ENCODE results near the gene IRF5.

Gene IRF5

DNA sequence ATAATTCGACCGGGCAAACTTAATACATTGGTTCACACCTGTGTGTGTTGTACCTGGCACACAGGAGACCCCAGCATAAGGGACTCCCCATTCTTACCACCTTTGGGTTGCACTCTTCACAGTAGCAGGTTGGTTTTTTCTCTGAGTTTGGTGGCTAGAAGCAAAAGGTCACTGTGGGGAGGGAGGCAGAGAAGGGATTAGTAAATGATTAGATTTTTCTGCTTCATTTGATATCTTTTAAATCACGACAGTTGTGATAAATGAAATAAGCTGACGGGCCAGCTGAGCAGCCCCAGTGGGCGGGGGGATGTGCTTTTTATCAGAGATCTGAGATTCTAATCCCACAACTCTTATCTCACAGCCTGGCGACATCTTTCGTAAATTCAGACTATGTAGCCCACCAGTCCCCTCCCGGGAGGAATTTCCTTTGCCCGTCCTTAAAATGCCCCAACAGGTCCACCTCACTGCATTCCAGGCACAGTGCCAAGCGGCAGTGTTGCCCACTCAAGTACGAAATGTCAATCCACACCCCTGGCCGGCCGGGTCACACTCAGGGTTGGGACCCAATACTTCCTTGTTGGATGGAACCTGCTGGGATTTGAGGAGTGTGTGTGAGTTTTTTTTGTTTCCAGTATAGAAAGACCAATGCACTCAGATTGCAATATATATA lies 16.7 kb upstream of the IRF5 start:
- no peak overlapping the region for H3K4me3 ChIP-seq (ENCODE audit: low read depth, low read length)
- TF ChIP-seq, protein P1, sequence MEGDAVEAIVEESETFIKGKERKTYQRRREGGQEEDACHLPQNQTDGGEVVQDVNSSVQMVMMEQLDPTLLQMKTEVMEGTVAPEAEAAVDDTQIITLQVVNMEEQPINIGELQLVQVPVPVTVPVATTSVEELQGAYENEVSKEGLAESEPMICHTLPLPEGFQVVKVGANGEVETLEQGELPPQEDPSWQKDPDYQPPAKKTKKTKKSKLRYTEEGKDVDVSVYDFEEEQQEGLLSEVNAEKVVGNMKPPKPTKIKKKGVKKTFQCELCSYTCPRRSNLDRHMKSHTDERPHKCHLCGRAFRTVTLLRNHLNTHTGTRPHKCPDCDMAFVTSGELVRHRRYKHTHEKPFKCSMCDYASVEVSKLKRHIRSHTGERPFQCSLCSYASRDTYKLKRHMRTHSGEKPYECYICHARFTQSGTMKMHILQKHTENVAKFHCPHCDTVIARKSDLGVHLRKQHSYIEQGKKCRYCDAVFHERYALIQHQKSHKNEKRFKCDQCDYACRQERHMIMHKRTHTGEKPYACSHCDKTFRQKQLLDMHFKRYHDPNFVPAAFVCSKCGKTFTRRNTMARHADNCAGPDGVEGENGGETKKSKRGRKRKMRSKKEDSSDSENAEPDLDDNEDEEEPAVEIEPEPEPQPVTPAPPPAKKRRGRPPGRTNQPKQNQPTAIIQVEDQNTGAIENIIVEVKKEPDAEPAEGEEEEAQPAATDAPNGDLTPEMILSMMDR (IDR thresholded peaks at IDR 0.05; ENCODE audit: low read depth, low read length, missing control alignments), result no peak
- in situ Hi-C loops (cut with HindIII; ENCODE audit: low sequenced_read_pairs), result no loop called here
- DNase-seq (ENCODE audit: low read depth), result no peak

DNA sequence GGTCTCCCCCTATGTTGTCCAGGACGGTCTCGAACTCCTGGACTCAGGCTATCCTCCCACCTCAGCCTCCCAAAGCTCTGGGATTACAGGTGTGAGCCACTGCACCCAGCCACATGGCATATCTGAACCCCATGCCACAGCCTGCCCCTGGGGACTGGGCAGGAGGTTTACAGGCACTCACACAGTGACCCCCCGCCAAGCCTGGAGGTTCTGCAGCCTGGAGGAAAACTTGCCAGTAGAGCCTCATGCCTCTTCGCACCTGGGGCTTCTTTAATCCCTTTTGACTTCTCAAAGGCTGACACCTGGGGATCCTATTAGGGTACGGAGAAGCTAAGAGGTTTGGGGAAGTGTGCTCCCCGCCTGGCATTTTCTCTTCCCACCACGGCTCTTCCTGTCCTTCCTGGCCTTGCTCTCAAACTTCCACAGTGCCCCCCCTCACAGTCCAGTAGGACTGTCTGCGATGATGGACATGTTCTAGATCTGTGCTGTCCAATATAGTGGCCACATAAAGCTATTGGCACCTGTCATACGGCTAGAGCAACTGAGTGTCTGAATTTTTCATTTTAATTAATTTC lies 15.8 kb upstream of the IRF5 start:
- in situ Hi-C loops (cut with HindIII; ENCODE audit: low sequenced_read_pairs), result no loop called here
- TF ChIP-seq, protein P1 (IDR thresholded peaks at IDR 0.05; ENCODE audit: low read depth, low read length, missing control alignments), result no peak
- no peak for DNase-seq (ENCODE audit: low read depth)
- no peak overlapping the region for H3K4me3 ChIP-seq (ENCODE audit: low read depth, low read length)

DNA sequence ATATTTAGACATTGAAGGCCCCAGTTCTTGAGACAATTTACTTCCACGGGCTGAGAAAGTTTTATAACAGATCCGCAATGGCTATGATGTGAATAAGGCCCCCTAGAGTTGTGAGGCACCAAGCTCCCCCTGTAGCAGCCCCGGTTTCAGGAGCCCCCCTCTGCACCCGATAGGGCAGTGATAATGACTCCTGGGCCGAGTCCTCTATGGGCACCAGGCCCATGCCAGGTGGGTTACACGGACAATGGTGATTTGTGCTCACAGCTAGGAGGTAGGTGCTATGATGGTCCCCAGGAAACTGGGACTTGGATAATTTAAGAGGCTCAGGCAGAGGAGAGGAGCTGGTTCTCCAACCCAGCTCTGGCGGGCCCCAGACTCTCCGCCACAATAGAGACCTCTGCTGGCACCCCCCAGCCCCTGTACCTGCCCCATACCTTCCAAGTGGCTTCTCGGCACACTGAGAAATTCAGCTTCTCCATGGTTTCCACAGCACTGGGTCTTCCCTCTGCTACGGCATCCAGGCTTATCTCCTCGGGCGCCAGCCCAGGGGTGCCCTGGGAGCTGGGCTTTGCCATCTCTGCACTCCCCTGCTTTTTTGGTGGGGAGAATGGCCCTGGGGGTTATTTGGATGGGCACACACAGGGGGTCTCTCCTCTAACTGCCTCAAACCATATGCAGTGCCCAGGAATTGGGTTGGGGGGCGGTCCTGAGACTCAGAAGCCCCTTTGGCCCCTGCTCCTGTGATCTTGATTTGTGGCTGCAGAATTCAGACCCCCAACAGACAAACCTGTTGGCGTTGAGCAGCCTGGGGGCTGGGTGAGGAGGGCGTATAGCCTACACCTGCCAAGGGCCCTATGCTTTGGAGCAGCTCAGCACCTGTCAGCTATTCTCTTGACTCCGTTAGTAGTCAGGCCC lies 15.0 kb upstream of the IRF5 start:
- H3K4me3 ChIP-seq (ENCODE audit: low read depth, low read length), result no peak overlapping the region
- in situ Hi-C loops (cut with HindIII; ENCODE audit: low sequenced_read_pairs), result no loop called here
- no peak for DNase-seq (ENCODE audit: low read depth)
- TF ChIP-seq, protein P1 (IDR thresholded peaks at IDR 0.05; ENCODE audit: low read depth, low read length, missing control alignments), result no peak

DNA sequence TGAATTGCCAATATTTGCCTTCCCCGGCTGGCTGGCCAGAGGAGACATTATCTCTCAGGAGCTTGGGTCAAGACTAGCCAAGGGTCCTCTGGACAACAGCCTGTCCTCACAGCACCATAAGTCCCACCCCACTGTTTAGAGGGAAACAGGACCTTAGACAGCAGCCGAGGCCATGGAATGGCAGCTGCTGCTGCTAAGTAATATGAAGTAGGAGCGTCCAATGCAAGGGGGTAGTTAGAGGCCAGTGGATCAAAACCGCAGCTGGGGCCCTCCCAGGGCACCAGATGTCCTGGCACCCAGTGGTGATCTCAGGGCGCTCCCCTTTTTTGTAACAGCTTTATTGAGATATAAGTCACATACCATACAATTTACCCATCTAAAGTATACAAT lies 14.3 kb upstream of the IRF5 start:
- no peak for DNase-seq (ENCODE audit: low read depth)
- in situ Hi-C loops (cut with HindIII; ENCODE audit: low sequenced_read_pairs), result no loop called here
- H3K4me3 ChIP-seq (ENCODE audit: low read depth, low read length), result no peak overlapping the region
- TF ChIP-seq, protein P1 (IDR thresholded peaks at IDR 0.05; ENCODE audit: low read depth, low read length, missing control alignments), result no peak

DNA sequence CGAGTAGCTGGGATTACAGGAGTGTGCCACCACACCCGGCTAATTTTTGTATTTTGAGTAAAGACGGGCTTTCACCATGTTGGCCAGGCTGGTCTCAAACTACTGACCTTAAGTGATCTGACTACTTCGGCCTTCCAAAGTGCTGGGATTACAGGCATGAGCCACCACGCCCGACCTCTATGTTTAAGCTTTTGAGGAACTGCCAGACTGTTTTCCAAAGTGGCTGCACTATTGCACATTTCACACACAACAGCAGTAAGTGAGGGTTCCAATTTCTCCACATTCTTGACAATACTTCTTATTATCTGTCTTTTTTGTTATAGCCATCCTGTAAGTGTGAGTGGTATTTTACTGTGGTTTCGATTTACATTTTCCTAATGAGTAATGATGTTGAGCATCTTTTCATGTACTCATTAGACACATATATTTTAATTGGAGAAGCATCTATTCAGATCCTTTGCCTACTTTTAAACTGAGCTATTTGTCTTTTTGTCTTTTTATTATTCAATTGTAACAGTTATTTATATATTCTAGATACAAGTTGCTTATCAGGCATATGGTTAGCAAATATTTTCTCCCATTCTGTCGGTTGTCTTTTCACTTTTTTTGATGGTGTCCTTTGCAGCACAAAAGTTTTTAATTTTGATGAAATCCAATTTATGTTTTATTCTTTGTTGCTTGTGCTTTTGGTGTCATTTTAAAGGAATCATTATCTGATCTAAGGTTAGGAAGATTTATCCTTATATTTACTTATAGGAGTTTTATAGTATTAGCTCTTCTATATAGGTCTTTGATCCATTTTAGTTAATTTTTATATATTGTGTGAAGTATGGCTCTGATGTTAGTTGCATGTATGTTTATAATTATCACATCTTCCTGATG lies 12.8 kb upstream of the IRF5 start:
- TF ChIP-seq, protein P1 (IDR thresholded peaks at IDR 0.05; ENCODE audit: low read depth, low read length, missing control alignments), result no peak
- DNase-seq (ENCODE audit: low read depth), result no peak
- in situ Hi-C loops (cut with HindIII; ENCODE audit: low sequenced_read_pairs), result no loop called here
- H3K4me3 ChIP-seq (ENCODE audit: low read depth, low read length), result no peak overlapping the region

Data from astrocyte of the cerebellum (primary cell).